Naive thymus-derived CD4-positive, alpha-beta T cell (primary cell): Measurements from ENCODE around the gene ABTB1. TPM values are rescaled to one million over a fixed set of nuclear protein-coding genes. Genes with fewer than 3 reads are reported as not detected.
A peak's percentile ranks its signal among the peaks of the same experiment; 100 is the strongest.

Experiments
- ATAC-seq: fragments of 150-1000 bp; cut with Tn5 transposase; 2 replicates; pipeline ENCODE4 v1.10.0; 2021; ENCODE audit warnings: mild to moderate bottlenecking, moderate library complexity
- CTCF ChIA-PET: fragments of 350-600 bp; sonication (Branson Sonifier 250); formaldehyde crosslinking; loops from one replicate; lab custom pipeline; 2021; ENCODE audit warnings: antibody characterized with exemption; lab: Charles Lee
- POLR2A ChIA-PET: fragments of 350-600 bp; sonication (Branson Sonifier 250); formaldehyde crosslinking; loops from one replicate; lab custom pipeline; 2021; ENCODE audit warnings: antibody characterized with exemption, inconsistent platforms; lab: Charles Lee
- DNase-seq, 9 donors: peaks; one replicate each; pipeline versions ENCODE4 v3.0.0 to v3.0.0-alpha.2; 2020 to 2022; ENCODE audit warnings: mixed read lengths in 1 of 9
- H3K27ac ChIP-seq: one replicate; pipeline ENCODE4 v1.7.0; 2013; ENCODE audit warnings: mild to moderate bottlenecking, low read depth, low read length, moderate library complexity
- H3K27me3 ChIP-seq, 2 donors: one replicate each; pipeline ENCODE4 v1.7.0; 2013; ENCODE audit warnings: low read length in 2 of 2, mild to moderate bottlenecking in 2 of 2, moderate library complexity in 2 of 2; ENCODE audit not compliant: control insufficient read depth in 2 of 2, insufficient read depth in 2 of 2
- H3K36me3 ChIP-seq, 3 experiments: 1 replicate in 2 of 3; 2 replicates in 1 of 3; pipeline ENCODE4 v1.7.0; 2013; ENCODE audit warnings: low read length in 3 of 3, mild to moderate bottlenecking in 3 of 3, moderate library complexity in 1 of 3; ENCODE audit not compliant: insufficient read depth in 3 of 3, control insufficient read depth in 2 of 3
- H3K4me1 ChIP-seq, 2 donors: one replicate each; pipeline ENCODE4 v1.7.0; 2013; ENCODE audit warnings: low read length in 2 of 2, mild to moderate bottlenecking in 2 of 2, moderate library complexity in 1 of 2; ENCODE audit not compliant: control insufficient read depth in 2 of 2, insufficient read depth in 2 of 2
- H3K4me3 ChIP-seq: 2 replicates; pipeline ENCODE4 v1.7.0; 2013; ENCODE audit warnings: mild to moderate bottlenecking, low read length
- H3K9me3 ChIP-seq, 3 experiments: 1 replicate in 2 of 3; 2 replicates in 1 of 3; pipeline ENCODE4 v1.7.0; 2013; ENCODE audit warnings: low read length in 3 of 3; ENCODE audit not compliant: control insufficient read depth in 2 of 3
- H3K27ac Mint-ChIP-seq, 9 donors: one replicate each; pipeline ENCODE4 v1.8.0; 2020 to 2022; ENCODE audit warnings: mixed read lengths in 9 of 9, mild to moderate bottlenecking in 8 of 9, moderate library complexity in 5 of 9, inconsistent platforms in 2 of 9
- H3K27me3 Mint-ChIP-seq, 5 donors: one replicate each; pipeline ENCODE4 v1.8.0; 2021 to 2022; ENCODE audit warnings: mixed read lengths in 5 of 5, mild to moderate bottlenecking in 1 of 5
- H3K36me3 Mint-ChIP-seq, 5 donors: one replicate each; pipeline ENCODE4 v1.8.0; 2020 to 2022; ENCODE audit warnings: mixed read lengths in 5 of 5, mild to moderate bottlenecking in 3 of 5, inconsistent platforms in 1 of 5
- H3K4me1 Mint-ChIP-seq, 7 donors: one replicate each; pipeline ENCODE4 v1.8.0; 2020 to 2022; ENCODE audit warnings: mixed read lengths in 7 of 7, mild to moderate bottlenecking in 3 of 7, inconsistent platforms in 1 of 7
- H3K4me3 Mint-ChIP-seq, 10 donors: one replicate each; pipeline ENCODE4 v1.8.0; 2020 to 2022; ENCODE audit warnings: mild to moderate bottlenecking in 10 of 10, mixed read lengths in 10 of 10, moderate library complexity in 6 of 10, inconsistent platforms in 2 of 10
- H3K9me3 Mint-ChIP-seq, 11 donors: one replicate each; pipeline ENCODE4 v1.8.0; 2020 to 2022; ENCODE audit warnings: mixed read lengths in 11 of 11, mild to moderate bottlenecking in 4 of 11, inconsistent platforms in 1 of 11, moderate library complexity in 1 of 11
- intact Hi-C, 2 donors: fragments of 100-400 bp; cut with micrococcal nuclease; formaldehyde crosslinking; loops; one replicate each; pipeline ENCODE4 v1.15.1; 2023
- polyA plus RNA-seq, 2 donors: library from polyadenylated mRNA; unstranded; fragments of 300-500 nt; fragmentation: Illumina TruSeq; gene quantifications; one replicate each; pipeline ENCODE4 v1.2.3, GENCODE V29; 2021
- total RNA-seq, 6 experiments: library from RNA in 5 of 6; stranded (reverse) in 5 of 6; gene quantifications; 1 replicate in 5 of 6; 2 replicates in 1 of 6; pipeline ENCODE4 v1.2.3 and lab custom pipeline; 2021 to 2026

ABTB1 gene
- total and polyA plus RNA-seq, 7 experiments from 2014 or later, result 26.7 to 182 (median 115) TPM

GRCh38 chr3:127723011-127723567 is 50.3 kb downstream of the ABTB1 start:
- ATAC-seq, result no peak
- Mint-ChIP-seq H3K4me3 (no peak overlapping the region), H3K4me1 (peaks cover 0 to under 1% (median 0%) of the 10 kb centered on the region in 7 donors), H3K27ac (no peak overlapping the region), H3K27me3 (peaks cover 8 to 14% (median 9%) of the 10 kb centered on the region in 5 donors), H3K36me3 (no peaks in the 10 kb centered on the region), H3K9me3 (peaks cover 0 to 4% (median 0%) of the 10 kb centered on the region in 11 donors)
- H3K36me3 ChIP-seq, result no peaks in the 10 kb centered on the region
- no peak overlapping the region for H3K4me3 ChIP-seq
- ChIA-PET POLR2A (no interaction called here), CTCF (no interaction called here)
- no peak for DNase-seq
- H3K4me1 ChIP-seq, result no peaks in the 10 kb centered on the region
- H3K9me3 ChIP-seq, result no peaks in the 10 kb centered on the region
- H3K27me3 ChIP-seq, result no peaks in the 10 kb centered on the region
- intact Hi-C loops, result no loop called here
- H3K27ac ChIP-seq, result no peak overlapping the region

- no peaks in the 10 kb centered on the region for H3K36me3 Mint-ChIP-seq
- intact Hi-C loops, result no loop called here
- peaks cover 9 to 21% (median 17%) of the 10 kb centered on the region in 5 donors for H3K27me3 Mint-ChIP-seq
- Histone ChIP-seq H3K4me1 (no peaks in the 10 kb centered on the region), H3K9me3 (no peaks in the 10 kb centered on the region), H3K27me3 (no peaks in the 10 kb centered on the region), H3K36me3 (no peaks in the 10 kb centered on the region), H3K27ac (no peak overlapping the region), H3K4me3 (no peak overlapping the region)
- H3K4me3 Mint-ChIP-seq, result no peak overlapping the region
- DNase-seq (no peak), ATAC-seq (no peak)
- H3K4me1 Mint-ChIP-seq, result peaks cover 0 to 2% (median 0%) of the 10 kb centered on the region in 7 donors
- ChIA-PET POLR2A (no interaction called here), CTCF (no interaction called here)
- peaks cover 0 to 4% (median 0%) of the 10 kb centered on the region in 11 donors for H3K9me3 Mint-ChIP-seq
- H3K27ac Mint-ChIP-seq, result no peak overlapping the region
Measured at GRCh38 chr3:127726894-127727293, 54.1 kb downstream of the ABTB1 start.

DNA sequence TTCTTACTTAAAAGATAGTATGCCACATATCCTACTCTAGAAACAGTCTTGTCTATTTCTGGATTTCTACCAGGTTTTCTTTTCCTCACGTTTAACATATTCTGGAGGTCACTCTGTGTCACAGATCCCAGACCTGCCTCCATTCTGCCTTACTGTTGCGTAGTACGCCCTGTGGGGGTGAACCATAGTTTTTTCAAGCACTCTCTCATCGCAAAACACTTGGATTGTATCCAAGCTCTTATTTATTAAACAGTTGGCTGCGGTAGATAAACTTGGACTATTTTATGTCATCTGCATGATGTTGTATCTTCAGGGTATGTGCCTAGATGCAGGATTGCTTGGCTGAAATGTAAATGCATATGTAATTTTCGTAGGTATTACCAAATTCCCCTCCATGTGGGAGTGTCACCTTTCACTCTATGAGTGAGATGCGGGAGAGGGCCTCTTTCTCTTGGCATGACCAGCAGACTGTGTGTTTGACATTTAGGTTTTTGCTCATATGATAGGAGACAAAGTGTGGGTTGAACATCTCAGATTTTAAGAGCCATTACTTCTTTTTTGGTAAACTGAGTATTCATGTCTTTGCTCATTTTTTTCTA is 55.8 kb downstream of the ABTB1 start:
- Histone ChIP-seq H3K27ac (no peak overlapping the region), H3K4me3 (no peak overlapping the region), H3K27me3 (no peaks in the 10 kb centered on the region), H3K9me3 (no peaks in the 10 kb centered on the region), H3K4me1 (no peaks in the 10 kb centered on the region), H3K36me3 (no peaks in the 10 kb centered on the region)
- H3K27ac Mint-ChIP-seq, result no peak overlapping the region
- peaks cover 18 to 34% (median 21%) of the 10 kb centered on the region in 5 donors for H3K27me3 Mint-ChIP-seq
- intact Hi-C loops, result no loop called here
- no peak for DNase-seq
- CTCF ChIA-PET, result no interaction called here
- H3K4me1 Mint-ChIP-seq, result peaks cover 0 to 2% (median 0%) of the 10 kb centered on the region in 7 donors
- no peaks in the 10 kb centered on the region for H3K36me3 Mint-ChIP-seq
- H3K9me3 Mint-ChIP-seq, result peaks cover 0 to 4% (median 0%) of the 10 kb centered on the region in 11 donors
- POLR2A ChIA-PET, result no interaction called here
- no peak overlapping the region for H3K4me3 Mint-ChIP-seq
- ATAC-seq, result no peak

GRCh38 chr3:127729556-127730056 is 56.9 kb downstream of the ABTB1 start:
- H3K36me3 ChIP-seq, result no peaks in the 10 kb centered on the region
- H3K4me3 ChIP-seq, result no peak overlapping the region
- intact Hi-C loops, result no loop called here
- H3K9me3 Mint-ChIP-seq, result peaks cover 0 to 1% (median 0%) of the 10 kb centered on the region in 11 donors
- no peak overlapping the region for H3K27ac Mint-ChIP-seq
- DNase-seq (no peak), ATAC-seq (peak; percentile 84)
- H3K4me1 Mint-ChIP-seq, result peaks cover 0 to 2% (median 0%) of the 10 kb centered on the region in 7 donors
- H3K9me3 ChIP-seq, result no peaks in the 10 kb centered on the region
- H3K27me3 Mint-ChIP-seq, result peaks cover 19 to 36% (median 26%) of the 10 kb centered on the region in 5 donors
- no peak overlapping the region for H3K4me3 Mint-ChIP-seq
- no peaks in the 10 kb centered on the region for H3K36me3 Mint-ChIP-seq
- H3K27me3 ChIP-seq, result no peaks in the 10 kb centered on the region
- H3K27ac ChIP-seq, result no peak overlapping the region
- ChIA-PET CTCF (no interaction called here), POLR2A (no interaction called here)
- H3K4me1 ChIP-seq, result no peaks in the 10 kb centered on the region

DNA sequence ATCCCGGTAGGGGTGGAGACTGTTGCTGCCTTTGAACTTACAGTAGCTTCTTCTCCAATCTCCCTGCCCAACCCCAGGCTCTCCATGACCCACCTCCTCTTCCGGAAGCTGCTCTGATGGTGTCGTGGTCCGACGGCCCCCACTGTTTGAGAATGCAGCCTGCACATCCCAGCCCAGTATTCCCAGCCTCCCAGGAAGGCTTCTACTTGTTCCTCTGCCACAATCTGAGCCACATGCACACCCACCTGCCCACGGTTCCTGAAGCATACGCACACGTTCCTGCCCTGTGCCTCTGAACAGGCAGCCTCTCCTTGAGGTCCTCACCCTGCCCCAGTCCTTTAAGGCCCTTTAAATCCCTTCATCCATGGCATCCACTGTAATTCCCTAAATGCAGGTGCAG is 57.4 kb downstream of the ABTB1 start:
- Mint-ChIP-seq H3K27ac (no peak overlapping the region), H3K27me3 (peaks cover 16 to 31% (median 25%) of the 10 kb centered on the region in 5 donors), H3K4me1 (peaks cover 0 to 6% (median 0%) of the 10 kb centered on the region in 7 donors), H3K4me3 (no peak overlapping the region), H3K36me3 (no peaks in the 10 kb centered on the region), H3K9me3 (no peaks in the 10 kb centered on the region)
- Histone ChIP-seq H3K4me3 (no peak overlapping the region), H3K27ac (no peak overlapping the region), H3K9me3 (no peaks in the 10 kb centered on the region), H3K36me3 (no peaks in the 10 kb centered on the region), H3K27me3 (no peaks in the 10 kb centered on the region), H3K4me1 (no peaks in the 10 kb centered on the region)
- intact Hi-C loops, result no loop called here
- POLR2A ChIA-PET, result no interaction called here
- ATAC-seq, result no peak
- no peak for DNase-seq
- CTCF ChIA-PET, result no interaction called here

Other genes with a start within 250 kb of the ABTB1 start
- 10 to 100 TPM; 13.6 to 30.6 (median 24.5) TPM for gene TPRA1, start 82.2 kb upstream of the ABTB1 start, total RNA-seq
- 10 to 100 TPM; 15.5 to 33.8 TPM for gene TPRA1, start 82.2 kb upstream of the ABTB1 start, polyA plus RNA-seq
- 100 to 1,000 TPM in 1 of 5 experiments, 10 to 100 TPM in 3, 1 to 10 TPM in 1; 8.8 to 126 (median 11.3) TPM for gene MCM2, start 74.5 kb upstream of the ABTB1 start, total RNA-seq
- 10 to 100 TPM; 11.5 to 14.5 TPM for gene MCM2, start 74.5 kb upstream of the ABTB1 start, polyA plus RNA-seq
- gene PODXL2, start 43.8 kb upstream of the ABTB1 start, total RNA-seq, result 1 to 10 TPM; 2.2 to 5.5 (median 3.6) TPM
- 1 to 10 TPM; 3.0 to 6.5 TPM for gene PODXL2, start 43.8 kb upstream of the ABTB1 start, polyA plus RNA-seq
- gene MGLL, start 149.6 kb downstream of the ABTB1 start, total RNA-seq, result 1 to 10 TPM; 1.0 to 6.0 (median 2.1) TPM
- gene MGLL, start 149.6 kb downstream of the ABTB1 start, polyA plus RNA-seq, result not detected
- gene KBTBD12, start 242.3 kb downstream of the ABTB1 start, total RNA-seq, result not detected
- not detected for gene KBTBD12, start 242.3 kb downstream of the ABTB1 start, polyA plus RNA-seq